ENCODE data around the gene DMXL2.
A peak's percentile ranks its signal among the peaks of the same experiment; 100 is the strongest.
"Not testable (repeated sequence)": the region's sequence is repeated elsewhere in the genome, so short reads cannot be mapped to it uniquely, and the experiment has no call there.

DMXL2 gene, protein sequence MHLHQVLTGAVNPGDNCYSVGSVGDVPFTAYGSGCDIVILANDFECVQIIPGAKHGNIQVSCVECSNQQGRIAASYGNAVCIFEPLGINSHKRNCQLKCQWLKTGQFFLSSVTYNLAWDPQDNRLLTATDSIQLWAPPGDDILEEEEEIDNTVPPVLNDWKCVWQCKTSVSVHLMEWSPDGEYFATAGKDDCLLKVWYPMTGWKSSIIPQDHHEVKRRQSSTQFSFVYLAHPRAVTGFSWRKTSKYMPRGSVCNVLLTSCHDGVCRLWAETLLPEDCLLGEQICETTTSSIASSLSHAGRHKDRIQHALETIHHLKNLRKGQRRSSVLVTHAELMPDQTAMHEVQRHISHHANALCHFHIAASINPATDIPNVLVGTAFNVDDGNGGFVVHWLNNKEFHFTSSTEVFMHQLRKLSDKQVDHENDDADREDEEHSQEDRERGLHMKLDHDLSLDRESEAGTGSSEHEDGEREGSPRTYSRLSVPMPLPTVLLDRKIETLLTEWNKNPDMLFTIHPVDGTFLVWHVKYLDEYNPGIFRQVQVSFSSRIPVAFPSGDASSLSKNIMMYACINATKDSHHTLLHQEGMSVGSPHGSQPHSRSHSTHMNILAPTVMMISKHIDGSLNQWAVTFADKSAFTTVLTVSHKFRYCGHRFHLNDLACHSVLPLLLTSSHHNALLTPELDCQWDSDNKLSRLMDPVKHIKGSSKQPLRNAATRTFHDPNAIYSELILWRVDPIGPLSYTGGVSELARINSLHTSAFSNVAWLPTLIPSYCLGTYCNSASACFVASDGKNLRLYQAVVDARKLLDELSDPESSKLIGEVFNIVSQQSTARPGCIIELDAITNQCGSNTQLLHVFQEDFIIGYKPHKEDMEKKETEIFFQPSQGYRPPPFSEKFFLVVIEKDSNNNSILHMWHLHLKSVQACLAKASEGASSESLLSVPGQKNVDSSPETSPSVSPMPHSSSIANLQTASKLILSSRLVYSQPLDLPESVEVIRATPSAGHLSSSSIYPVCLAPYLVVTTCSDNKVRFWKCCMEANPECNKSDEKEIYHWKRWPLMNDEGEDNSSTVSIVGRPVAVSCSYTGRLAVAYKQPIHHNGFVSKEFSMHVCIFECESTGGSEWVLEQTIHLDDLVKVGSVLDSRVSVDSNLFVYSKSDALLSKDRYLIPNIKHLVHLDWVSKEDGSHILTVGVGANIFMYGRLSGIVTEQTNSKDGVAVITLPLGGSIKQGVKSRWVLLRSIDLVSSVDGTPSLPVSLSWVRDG (N-terminal part only)

DNA sequence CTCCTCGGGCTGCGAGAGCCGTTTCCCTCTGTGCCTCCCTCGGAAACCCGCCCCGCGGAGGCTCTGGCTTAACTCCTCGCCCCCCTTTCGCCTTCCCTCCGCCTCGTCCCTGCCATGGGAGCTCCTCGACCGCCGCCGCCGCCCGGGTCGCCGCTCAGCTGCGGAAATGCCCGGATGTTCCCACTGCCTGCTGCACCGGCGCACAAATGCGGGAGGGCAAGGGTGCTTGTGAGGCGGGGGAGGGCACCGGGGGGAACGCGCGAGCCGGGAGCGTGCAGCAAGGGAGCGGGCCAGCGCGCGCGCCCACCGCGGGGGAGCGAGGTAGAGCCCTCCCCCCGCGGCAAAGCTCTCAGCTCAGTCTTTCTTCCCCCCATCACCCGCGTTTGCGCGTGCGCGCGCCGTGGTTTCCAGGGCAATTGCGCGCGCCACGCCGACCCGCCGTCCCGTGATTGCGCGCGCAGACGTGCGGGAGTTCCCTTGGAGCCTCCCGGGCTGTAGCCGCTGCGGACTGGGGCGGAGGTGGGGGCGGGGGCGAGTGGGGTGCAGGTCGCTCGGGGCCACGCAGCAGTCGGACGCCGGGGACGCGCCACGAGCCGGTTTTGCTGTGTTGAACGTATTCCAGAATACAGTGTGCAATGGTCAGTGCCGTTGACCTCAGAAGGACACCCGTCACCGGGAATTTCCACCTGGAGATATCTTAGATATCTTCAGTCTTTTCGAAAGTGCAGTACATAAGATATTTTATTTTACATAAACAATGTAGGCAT, at the start of gene DMXL2:
DMXL2 (minus strand) TSS at position 168 of the 767 bp plus-strand sequence. CDS start 226 bp downstream, outside the sequence.
- no peaks in the 10 kb centered on the region for H3K9me3 Mint-ChIP-seq
- peak within 1 kb of the TSS; percentile 11 for H3K27ac Mint-ChIP-seq
- H3K4me1 Mint-ChIP-seq (ENCODE audit: low read depth) = peaks cover 13% of the 10 kb centered on the region
- H3K4me3 Mint-ChIP-seq = peak within 1 kb of the TSS; percentile 83
- peaks cover 6% of the 10 kb centered on the region for H3K36me3 Mint-ChIP-seq (ENCODE audit: low read depth)
- H3K27me3 Mint-ChIP-seq (ENCODE audit: low read depth) = peaks cover 71% of the 10 kb centered on the region

DNA sequence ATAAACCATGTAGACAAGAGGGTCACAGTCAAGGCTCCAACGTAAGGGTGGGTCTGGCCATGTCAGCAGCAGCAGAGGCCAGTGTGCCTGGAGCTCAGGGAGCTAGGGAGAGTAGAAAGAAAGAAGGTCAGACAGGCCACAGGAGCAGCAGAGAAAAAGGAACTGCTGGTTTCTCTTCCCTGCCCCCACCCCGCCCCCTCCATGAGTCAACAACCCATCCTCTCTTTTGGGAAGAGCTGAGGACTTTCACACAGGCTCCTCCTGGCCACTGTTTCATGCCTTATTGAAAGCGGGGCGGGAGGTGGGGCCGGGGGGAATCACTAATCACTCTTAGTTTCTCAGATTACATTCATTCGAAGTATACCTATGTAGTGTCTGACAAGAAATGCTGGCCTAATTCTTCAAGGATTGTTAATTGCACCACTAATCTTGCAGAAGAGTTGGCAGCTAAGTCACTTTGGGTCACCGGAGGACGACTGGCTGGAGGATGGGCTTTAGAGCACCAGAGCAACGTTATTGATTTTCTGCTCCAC, 49.6 kb upstream of the DMXL2 start:
- H3K27me3 Mint-ChIP-seq (ENCODE audit: low read depth) = peaks cover 25% of the 10 kb centered on the region
- no peaks in the 10 kb centered on the region for H3K9me3 Mint-ChIP-seq
- no peaks in the 10 kb centered on the region for H3K36me3 Mint-ChIP-seq (ENCODE audit: low read depth)
- no peak overlapping the region for H3K27ac Mint-ChIP-seq
- peaks cover 4% of the 10 kb centered on the region for H3K4me1 Mint-ChIP-seq (ENCODE audit: low read depth)
- no peak overlapping the region for H3K4me3 Mint-ChIP-seq

- Mint-ChIP-seq H3K27ac (no peak overlapping the region), H3K27me3 (ENCODE audit: low read depth) (peaks cover 20% of the 10 kb centered on the region), H3K9me3 (no peaks in the 10 kb centered on the region), H3K4me1 (ENCODE audit: low read depth) (peaks cover 4% of the 10 kb centered on the region), H3K36me3 (ENCODE audit: low read depth) (no peaks in the 10 kb centered on the region), H3K4me3 (no peak overlapping the region)
These were observed 46.8 kb upstream of the DMXL2 start for GRCh38 chr15:51669381-51669780.

DNA sequence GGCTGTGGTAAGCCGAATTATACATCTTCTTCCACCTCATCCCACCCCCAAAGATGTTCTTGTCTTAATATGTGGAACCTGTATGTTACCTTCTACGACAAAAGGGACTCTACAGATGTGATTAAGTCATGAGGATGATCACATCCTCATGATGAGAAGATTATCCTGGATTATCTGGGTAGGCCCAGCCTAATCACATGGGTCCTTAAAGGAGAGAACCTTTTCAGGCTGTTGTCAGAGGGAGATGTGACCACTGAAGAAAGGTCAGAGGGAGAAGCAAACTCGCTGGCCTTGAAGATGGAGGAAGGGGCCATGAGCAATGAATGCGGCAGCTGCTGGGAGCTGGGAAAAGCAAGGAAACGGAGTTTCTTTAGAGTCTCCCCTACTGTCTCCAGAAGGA, 45.9 kb upstream of the DMXL2 start:
- peaks cover 3% of the 10 kb centered on the region for H3K4me1 Mint-ChIP-seq (ENCODE audit: low read depth)
- H3K27me3 Mint-ChIP-seq (ENCODE audit: low read depth) = peaks cover 16% of the 10 kb centered on the region
- H3K36me3 Mint-ChIP-seq (ENCODE audit: low read depth) = no peaks in the 10 kb centered on the region
- no peak overlapping the region for H3K27ac Mint-ChIP-seq
- H3K9me3 Mint-ChIP-seq = no peaks in the 10 kb centered on the region
- no peak overlapping the region for H3K4me3 Mint-ChIP-seq

GRCh38 chr15:51667478-51667877, 44.9 kb upstream of the DMXL2 start:
- peaks cover 15% of the 10 kb centered on the region for H3K27me3 Mint-ChIP-seq (ENCODE audit: low read depth)
- no peak overlapping the region for H3K4me3 Mint-ChIP-seq
- H3K4me1 Mint-ChIP-seq (ENCODE audit: low read depth) = peaks cover 2% of the 10 kb centered on the region
- H3K27ac Mint-ChIP-seq = no peak overlapping the region
- H3K9me3 Mint-ChIP-seq = no peaks in the 10 kb centered on the region
- no peaks in the 10 kb centered on the region for H3K36me3 Mint-ChIP-seq (ENCODE audit: low read depth)

DNA sequence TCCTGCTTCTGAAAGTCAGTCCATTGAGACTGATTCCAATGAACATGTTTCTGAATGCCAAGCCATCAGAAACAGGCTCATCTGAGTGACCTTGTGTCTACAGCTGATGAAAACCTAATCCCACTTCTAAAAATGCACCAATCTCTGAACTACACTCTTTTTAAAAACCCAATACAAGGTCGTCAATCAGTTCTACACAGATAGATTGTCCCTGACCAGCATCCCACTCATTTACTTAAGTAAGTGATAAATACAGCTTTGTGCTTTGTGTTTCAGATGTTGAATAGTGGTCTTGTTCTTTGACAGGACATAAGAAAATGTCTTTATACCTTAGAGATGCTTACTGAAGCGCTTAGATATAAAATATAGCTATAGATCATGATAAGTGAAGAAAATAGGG, 38.5 kb upstream of the DMXL2 start:
- Mint-ChIP-seq H3K27ac (no peak overlapping the region), H3K4me1 (ENCODE audit: low read depth) (no peaks in the 10 kb centered on the region), H3K9me3 (no peaks in the 10 kb centered on the region)

DNA sequence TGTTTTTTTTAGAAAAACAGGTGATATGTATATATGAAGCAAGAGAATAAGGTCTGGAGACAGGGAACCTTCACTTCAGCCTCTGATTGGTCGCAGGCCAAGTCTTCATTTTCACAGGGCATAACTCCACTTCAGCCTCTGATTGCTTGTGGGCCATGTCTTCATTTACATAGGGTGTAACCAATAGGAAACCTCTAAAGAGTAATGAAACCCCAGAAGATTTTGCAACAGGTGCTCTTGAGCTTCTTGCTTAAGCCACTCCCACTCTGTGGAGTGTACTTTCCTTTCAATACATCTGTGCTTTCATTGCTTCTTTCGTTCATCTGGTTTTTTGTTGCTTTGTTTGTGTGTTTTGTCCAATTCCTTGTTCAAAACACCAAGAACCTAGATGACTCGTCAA, 36.1 kb upstream of the DMXL2 start:
- Mint-ChIP-seq H3K27ac (no peak overlapping the region), H3K4me3 (no peak overlapping the region), H3K36me3 (ENCODE audit: low read depth) (no peaks in the 10 kb centered on the region), H3K9me3 (no peaks in the 10 kb centered on the region), H3K4me1 (ENCODE audit: low read depth) (no peaks in the 10 kb centered on the region), H3K27me3 (ENCODE audit: low read depth) (peaks cover 4% of the 10 kb centered on the region)

More for the DNA sequence above, 38.5 kb upstream of the DMXL2 start:
- Mint-ChIP-seq H3K4me3 (no peak overlapping the region), H3K36me3 (ENCODE audit: low read depth) (no peaks in the 10 kb centered on the region), H3K27me3 (ENCODE audit: low read depth) (peaks cover 4% of the 10 kb centered on the region)

GRCh38 chr15:51655401-51656057, 33.0 kb upstream of the DMXL2 start:
- H3K36me3 Mint-ChIP-seq (ENCODE audit: low read depth); H3K27me3 Mint-ChIP-seq (ENCODE audit: low read depth); H3K9me3 Mint-ChIP-seq; H3K4me1 Mint-ChIP-seq (ENCODE audit: low read depth); H3K27ac Mint-ChIP-seq; H3K4me3 Mint-ChIP-seq: not testable (repeated sequence)

DNA sequence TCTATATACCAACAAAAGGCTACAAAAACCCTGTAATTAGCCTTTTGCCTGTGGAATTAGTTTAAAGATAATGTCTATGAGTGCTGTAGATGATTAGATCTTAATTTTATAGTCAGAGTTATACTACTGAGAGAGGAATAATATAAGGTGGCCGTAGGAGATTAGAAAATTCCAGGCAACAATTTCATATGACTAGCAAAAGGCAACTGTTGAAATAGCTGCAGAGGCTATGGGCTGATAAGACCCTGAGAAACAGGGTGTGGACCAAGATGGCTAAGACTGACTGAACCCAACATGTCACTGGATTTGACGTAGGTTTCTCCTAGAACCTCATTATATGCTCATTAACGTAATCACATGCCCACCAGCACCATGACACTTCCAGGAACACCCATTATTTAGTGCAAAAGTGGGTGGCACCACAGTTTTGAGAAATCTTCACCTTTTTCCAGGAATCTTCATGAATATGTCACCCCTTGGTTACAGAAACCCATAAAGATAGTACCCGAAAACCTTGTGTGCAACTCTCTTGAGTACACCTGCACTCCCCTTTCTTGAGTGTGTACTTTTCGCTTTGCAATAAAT, 29.6 kb upstream of the DMXL2 start:
- H3K36me3 Mint-ChIP-seq (ENCODE audit: low read depth) = no peaks in the 10 kb centered on the region
- no peak overlapping the region for H3K27ac Mint-ChIP-seq
- peaks cover 8% of the 10 kb centered on the region for H3K27me3 Mint-ChIP-seq (ENCODE audit: low read depth)
- H3K9me3 Mint-ChIP-seq = no peaks in the 10 kb centered on the region
- no peaks in the 10 kb centered on the region for H3K4me1 Mint-ChIP-seq (ENCODE audit: low read depth)
- H3K4me3 Mint-ChIP-seq = no peak overlapping the region

DNA sequence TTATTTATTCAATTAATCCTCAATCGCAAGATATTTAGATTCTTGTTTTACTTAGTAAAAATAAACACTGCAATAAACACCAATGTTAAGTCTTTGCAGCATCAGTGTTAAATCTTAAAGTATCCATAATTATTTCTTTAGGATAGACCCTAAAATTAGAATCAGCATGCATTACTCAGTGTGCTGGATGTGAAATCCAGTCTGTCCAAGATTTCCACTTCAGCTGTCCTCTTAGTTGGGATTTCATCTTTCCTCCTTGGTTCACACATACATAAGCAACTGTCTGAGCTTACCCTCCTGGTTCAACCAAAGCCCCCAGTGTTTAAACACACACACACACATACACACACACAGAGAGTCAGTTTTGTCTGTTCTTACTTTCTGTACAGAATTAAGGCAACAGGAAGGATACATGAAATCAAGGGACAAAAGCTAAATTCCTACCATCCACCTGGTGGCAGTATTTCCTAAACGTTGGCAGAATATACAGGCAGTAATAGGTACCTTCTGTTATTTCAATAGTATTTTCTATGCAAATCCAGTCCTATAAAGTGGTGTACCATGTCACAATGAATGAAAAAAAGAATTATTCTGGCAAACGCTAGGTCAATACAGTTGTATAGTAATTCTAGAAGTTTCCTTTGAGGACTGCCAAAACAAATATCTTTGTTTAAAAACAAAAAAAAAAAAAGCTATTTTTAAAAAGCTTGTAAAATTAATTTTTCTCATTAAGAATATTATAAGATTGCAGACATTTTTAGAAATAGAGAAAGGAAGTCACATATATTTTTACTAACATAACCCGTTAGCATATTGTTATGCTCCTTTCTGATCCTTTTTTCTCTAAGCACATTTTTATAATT, 27.3 kb upstream of the DMXL2 start:
- Mint-ChIP-seq H3K27ac (no peak overlapping the region), H3K36me3 (ENCODE audit: low read depth) (no peaks in the 10 kb centered on the region), H3K9me3 (no peaks in the 10 kb centered on the region), H3K27me3 (ENCODE audit: low read depth) (peaks cover 11% of the 10 kb centered on the region), H3K4me1 (ENCODE audit: low read depth) (no peaks in the 10 kb centered on the region), H3K4me3 (no peak overlapping the region)

- H3K9me3 Mint-ChIP-seq; H3K27ac Mint-ChIP-seq; H3K36me3 Mint-ChIP-seq (ENCODE audit: low read depth); H3K4me1 Mint-ChIP-seq (ENCODE audit: low read depth); H3K4me3 Mint-ChIP-seq: not testable (repeated sequence)
- H3K27me3 Mint-ChIP-seq (ENCODE audit: low read depth) = peaks cover 17% of the 10 kb centered on the region
These were observed 26.1 kb upstream of the DMXL2 start for GRCh38 chr15:51648643-51649042.

GRCh38 chr15:51648101-51648500, 25.5 kb upstream of the DMXL2 start:
- peaks cover 17% of the 10 kb centered on the region for H3K27me3 Mint-ChIP-seq (ENCODE audit: low read depth)
- H3K36me3 Mint-ChIP-seq (ENCODE audit: low read depth); H3K4me3 Mint-ChIP-seq; H3K27ac Mint-ChIP-seq; H3K9me3 Mint-ChIP-seq; H3K4me1 Mint-ChIP-seq (ENCODE audit: low read depth): not testable (repeated sequence)

All from T-helper 1 cell treated with Interleukin-12 subunit alpha and Interleukin-12 subunit beta and Interleukin-4 antibody, amounts not matched to agents 30 μg/mL and 1 μg/mL, for 36 hours (primary cell).